HPDE6-E6E7 (cell line): ENCODE data around the gene TARP.

Experiments used
- DNase-seq: peaks from one replicate; pipeline ENCODE4 v3.0.0; 2011; ENCODE audit warnings: missing footprints; ENCODE audit errors: extremely low spot score

Gene TARP

DNA sequence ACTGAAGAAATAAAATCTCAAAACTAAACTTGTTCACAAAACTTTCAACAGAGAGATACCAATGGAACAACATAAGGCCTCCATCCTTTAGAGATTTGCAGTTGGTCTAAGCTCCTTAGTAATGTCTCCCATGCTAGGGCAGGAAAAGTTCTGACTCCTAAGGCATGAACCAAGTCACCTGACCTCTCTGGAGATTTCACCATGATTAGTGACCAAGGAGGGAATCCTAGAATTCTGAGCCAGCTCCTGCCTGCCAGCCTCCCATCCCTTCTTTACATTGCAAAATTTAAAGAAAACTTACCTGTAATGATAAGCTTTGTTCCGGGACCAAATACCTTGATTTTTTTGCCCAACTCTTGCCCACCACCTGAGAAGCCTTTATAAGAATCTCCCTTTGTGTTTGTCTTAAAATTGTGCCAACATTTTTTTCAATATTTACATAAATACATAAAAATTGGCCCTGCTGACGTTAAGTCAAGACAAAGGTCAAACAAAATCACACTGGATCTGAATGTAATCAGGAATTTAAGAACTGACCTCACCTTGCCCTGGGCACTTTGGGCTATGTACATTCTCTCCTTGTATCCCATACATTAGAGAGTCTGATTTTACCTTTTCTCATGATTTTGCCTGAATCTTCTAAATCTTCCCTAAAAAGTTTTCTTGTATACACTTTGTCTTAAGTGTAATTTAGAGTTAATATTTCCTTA, at the start of gene TARP:
Gene TARP (minus strand): TSS at position 351 of the 710 bp plus-strand sequence.
- no peak for DNase-seq

DNA sequence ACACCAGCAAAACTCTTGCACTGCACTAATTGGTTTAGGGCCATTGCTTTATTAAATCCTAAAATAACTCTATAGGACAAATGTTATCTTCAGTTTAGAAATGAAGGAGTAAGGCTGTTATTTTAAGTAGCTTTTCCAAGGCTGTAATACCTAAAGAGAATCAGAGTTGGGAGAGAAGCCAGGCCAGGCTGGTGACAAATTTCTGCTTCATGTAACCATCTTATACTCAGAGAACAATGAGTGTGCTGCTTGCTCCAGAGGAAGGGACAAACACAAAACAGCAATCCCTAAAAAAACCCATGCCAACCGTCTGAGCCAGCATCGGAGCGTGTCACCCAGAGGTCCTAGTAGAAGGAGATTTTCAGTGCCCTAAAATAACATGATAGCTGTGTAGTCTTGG, 49.7 kb upstream of the TARP start:
- DNase-seq: no peak

DNA sequence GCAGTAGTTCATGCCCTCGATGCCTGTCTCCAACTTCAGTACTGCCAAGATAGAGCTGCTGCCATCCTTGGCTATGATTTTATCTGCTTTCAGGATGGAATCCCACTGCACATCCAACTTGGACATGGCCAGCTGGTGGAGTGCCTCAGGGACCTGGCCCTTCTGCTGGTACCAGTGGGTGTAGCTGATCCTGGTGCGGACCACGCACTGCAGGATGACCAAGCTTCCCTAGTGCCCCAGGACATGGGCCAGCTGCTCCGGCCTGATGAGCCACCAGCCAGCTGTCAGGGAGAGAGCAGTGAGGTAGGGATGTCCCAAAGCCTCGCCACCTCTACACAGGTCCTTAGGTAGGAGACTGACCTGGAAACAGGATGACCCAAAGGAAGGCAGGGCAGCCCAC, 49.0 kb upstream of the TARP start:
- DNase-seq: no peak

DNA sequence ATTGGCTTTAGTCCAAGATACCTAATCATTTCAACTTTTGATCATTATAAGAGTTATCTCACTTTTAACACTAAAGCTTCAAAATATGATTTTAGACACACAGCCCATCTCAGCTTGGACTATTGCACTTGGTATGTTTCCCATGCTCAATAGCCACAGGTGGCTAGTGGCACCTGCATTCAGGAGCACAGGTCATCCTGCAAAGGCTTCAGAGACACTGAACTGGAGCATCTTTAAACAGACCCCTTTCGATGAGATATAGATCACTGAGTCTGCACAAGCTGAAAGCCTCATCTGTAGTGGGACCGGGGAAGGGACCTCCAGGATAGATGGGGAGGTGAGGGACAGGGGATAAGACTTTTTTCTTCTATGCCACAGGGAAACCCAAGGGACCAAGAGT, 48.5 kb upstream of the TARP start:
- no peak for DNase-seq

DNA sequence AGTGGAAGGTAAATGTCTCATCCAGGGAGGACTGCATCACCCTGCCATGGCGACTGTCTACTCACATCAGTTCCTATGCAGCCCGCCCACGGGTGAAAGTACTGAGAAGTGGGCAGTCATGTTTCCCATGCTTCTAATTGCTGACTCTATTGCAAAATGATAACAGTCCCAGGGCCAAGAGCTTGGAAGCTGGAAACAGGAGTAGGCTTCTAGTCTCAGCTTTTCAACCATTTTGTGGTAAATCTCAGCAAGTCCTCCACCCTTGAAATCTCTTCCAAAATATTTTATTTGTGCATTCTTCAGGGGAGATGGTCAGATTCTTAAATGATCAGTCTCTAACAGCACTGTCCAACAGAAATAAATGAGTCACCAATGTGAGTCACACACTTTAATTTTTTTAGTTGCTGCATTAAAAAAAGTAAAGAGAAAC, 48.1 kb upstream of the TARP start:
- DNase-seq: no peak

DNA sequence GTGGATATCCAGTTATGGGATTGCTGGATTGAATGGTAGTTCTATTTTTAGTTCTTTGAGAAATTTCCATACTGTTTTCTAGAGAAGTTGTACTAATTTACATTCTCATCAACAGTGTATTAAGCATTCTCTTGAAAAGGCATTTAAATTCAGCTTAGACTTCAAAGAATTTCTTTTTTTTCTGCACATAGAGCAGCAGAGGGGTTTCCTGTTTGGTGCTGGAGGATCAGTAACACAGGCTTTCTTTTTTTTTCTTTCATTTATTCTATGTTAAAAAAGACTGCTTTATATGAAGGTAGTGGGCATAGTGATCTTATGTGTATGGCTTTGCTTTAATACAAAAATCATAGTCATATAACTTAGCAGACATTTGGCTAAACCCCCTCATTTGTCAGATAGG, 47.6 kb upstream of the TARP start:
- no peak for DNase-seq

DNA sequence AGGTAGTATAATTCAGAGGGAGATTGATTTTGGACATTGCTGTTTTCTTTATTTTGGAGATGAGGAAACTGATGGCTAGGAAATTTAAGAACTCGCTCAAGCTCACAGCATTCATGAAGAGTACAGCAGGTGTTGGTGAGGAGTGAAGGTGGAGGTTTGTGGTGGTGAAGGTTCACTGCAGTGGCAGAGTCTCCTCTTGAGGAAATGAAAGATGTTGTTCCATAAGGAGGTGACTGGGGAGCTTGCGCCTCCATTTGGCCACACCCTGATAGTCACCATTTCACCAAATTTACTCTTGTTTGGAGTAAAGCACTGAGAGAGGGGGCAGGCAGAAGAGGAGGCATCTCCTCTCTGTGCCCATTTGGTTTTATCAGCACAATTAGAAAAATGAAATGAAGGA, 46.4 kb upstream of the TARP start:
- no peak for DNase-seq

DNA sequence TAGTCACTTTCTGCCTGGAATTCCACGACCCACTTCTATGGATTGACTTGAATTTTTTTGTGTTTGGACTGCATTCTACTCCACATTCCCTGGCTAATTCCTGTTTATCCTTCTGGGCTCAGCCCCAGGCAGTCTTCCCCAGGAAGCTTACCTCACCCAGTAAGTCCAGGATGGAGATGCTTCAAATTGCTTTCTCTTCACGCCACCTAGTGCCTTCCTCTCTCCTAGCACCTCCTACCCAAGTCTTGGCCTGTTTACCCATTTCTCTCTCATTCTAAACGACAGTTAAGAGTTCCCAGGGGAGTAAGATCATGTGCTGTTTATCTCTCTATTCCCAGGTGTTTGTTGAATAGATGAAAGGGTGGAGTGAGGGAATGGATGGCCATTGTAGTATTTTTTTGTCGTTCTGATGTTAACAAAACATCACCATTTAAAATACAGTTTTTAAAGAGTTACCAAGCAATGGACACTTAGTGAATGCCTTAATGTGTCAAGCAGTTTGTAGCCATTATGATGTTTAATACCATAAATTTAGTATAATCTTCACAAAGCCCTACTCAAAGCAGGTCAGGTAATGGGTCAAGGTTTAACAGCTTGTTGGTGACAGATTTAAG, 45.5 kb upstream of the TARP start:
- peak; percentile 31 for DNase-seq

DNA sequence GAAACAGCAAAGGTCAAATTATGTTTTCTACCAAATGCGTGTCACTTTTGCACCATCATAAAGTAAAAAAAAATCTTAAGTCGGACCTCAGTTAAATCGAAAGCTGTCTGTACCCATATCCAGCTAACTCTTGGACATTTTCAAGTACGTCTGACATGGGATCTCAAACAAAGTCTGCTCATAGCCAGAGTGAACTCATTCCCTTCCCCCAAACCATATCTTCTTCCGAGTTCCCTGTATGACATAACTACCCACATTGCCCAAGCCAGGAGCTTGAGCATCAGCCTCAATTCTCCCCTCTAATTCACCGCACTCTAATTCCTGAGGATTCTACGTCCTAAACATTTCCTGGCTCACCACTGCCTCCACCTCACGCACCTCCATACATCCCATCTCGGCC, 44.8 kb upstream of the TARP start:
- DNase-seq: no peak

DNA sequence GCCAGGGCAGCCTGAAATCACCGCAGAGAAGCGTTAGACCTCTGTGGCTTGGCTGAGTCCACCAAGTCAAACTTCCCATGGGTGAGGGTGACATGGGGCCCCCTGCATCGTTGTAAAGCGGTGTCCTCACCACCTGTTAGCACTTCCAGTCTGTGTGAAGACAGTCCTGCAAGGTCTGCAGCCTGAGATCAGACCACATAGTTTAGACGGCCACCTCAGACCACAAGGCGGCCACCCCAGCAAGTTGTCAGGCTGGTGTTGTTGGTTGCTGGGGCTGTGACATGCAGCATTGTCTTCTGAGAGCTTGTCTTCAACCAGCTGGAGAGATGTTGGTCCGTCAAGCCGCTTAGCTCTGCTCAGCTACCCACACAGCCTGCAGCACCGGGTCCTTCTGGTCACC, 44.1 kb upstream of the TARP start:
- no peak for DNase-seq

DNA sequence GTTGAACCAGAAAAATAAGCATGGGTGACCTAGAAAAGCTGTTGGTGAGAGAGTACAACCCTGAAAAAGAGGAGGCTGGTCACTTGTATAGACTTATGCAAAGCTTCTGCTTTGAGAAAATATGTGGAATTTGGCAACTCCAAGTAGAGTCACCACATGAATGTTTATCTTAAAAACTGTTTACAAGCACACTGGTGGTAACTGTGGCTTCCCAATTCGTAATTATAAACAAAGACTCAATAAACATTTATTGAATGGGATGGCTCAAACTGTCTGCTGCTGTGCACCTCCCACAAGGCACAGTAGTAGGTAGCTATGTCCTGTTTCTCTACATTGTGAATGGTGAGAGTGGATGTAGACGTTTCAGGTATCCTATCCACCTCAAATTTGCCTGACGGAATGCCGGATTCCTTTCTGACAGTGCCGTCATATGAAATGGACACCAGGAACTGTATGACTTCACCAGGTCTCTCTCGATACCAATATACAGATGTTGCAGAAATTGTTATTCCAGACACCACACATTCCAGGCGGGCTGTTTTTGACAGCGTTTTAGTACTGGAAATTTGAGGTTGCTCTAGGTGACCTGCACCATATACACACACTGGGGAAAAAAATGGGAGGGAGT, 43.4 kb upstream of the TARP start:
- no peak for DNase-seq

DNA sequence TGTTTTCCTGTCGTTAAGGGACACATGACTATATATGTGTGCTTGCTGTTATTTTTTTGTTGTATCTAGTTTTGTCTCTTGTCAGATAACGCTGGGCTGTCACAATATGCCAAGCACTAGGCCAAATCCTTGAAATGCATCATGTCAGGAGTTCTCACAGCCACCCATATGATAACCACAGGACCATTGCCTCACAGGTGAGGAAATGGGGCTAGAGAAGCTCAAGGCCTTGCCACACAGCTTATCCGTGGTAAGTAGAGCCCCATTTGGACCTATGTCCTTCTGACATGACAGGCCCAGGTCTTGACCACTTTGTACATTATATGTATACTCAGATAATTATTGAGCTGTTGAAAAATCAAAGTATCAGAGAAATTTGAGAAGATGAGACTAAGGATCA, 42.0 kb upstream of the TARP start:
- no peak for DNase-seq

DNA sequence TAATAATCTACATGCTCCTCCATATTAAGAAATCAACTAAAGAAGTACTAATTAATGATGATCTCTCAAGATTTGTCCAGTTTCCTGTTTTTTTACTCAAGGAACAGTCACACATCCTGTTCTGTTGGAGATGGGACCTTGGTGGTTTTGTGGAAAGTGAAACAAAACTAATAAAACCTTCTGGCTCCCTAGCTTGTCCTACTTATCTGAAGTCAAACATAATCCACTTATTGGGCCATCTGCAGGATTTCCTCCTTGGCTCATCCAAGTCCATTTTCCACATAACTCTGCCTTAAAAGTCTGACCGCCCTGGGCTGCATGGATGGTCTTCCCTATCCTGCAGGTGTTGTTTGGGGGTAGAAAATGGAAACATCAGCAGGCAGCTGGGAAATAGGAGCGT, 39.4 kb upstream of the TARP start:
- DNase-seq: no peak

DNA sequence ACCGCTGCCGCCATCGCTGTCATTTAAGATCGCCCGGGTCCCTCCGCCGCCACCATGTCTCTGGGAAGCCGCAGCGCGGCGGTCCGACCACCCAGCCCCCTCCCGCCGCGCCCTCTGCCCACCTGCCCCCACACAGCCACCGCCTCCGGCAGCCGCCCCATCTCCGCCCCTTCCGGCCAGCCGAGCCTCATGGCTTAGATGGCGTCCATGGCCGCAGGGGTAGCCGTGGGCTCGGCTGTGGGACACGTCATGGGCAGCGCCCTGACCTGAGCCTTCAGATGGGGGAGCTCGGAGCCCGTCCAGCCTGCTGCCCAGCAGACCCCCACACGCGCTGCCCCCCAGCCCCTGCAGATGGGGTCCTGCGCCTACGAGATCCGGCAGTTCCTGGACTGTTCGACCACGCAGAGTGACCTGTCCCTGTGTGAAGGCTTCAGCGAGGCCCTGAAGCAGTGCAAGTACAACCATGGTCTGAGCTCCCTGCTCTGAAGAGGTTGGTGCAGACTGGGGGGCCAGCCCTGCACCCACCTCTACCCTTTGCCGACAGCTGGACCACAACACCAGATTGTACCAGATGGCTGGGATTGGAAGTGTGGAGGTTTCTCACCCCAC, 38.0 kb upstream of the TARP start:
- no peak for DNase-seq

DNA sequence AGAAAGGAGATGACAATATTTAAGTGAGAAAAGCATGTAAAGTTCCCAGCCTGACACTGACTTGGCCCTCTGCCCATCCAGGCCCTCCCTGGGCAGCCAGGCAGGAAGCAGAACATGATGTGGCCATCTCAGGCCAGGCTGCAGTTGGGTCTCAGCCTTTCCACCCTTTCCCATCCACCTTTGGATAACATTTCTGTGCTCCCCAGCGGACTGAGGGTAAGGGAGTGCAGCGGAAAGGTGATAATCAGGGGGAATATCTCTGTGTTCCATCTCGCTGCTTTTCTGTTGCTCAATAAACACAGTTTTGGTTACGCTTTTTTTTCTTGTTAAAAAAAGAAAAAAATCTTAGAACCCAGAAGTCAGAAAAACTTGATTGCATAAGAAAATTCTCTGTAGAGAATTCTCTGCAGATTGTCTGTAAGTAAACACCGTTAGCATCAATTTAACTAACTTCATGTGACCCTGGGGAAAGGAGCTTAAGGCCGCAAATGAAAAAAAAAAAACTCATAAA, 37.2 kb upstream of the TARP start:
- no peak for DNase-seq

DNA sequence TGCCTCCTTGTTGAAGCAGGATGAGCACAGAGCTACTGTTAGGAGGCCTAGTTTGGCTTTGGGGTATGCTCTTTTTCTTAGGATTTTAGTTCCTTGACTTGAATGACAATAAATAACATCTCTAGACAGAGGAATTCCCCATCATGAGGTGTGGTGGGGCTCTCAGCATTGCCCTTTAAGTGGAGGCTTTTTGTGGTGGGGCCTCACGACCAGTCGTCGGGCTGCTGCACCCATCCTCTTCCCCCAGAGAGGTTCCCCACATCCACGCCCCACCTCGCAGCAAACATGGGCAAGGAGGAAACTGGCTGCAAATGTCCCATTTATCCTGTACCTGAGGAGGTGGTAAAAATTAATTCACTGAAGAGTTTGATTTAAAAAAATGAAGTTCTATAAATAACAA, 36.1 kb upstream of the TARP start:
- DNase-seq: no peak

DNA sequence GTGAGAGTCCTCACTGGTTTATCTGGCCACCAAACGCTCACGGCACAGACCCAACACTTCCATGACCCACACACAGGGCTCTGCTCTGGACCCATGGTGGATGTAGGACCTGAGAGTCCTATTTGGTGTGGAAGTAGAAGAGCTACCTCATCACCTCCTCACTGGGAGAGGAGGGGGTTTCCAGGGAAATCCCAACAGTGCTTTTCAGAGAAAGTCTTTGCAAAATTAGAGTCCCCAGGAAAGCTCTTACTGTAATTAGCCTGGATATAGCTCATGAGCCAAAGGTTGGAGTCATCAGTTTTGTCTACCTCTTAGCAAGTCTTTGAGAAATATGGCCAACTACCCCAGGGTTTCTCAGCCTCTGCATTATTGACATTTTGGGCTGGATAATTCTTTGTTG, 34.7 kb upstream of the TARP start:
- no peak for DNase-seq

DNA sequence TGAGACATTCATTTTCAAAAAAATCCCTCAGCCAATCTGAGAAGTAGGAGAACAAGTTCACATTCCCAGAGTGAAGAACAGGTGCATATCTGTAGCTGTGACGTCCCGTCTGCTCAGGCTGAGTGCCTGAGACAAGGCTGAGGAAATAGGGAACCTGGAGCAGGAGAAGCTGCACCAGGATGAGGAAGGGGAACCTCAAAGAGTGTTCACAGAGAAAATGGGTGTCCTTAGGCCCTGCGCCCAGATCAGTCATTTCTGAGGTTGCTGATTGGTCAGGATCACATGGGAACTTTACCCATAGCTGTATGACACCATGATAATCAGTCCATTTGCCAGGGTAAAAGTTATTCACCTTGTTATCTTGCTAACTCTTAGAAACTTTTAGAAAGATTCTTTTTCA, 34.2 kb upstream of the TARP start:
- no peak for DNase-seq

DNA sequence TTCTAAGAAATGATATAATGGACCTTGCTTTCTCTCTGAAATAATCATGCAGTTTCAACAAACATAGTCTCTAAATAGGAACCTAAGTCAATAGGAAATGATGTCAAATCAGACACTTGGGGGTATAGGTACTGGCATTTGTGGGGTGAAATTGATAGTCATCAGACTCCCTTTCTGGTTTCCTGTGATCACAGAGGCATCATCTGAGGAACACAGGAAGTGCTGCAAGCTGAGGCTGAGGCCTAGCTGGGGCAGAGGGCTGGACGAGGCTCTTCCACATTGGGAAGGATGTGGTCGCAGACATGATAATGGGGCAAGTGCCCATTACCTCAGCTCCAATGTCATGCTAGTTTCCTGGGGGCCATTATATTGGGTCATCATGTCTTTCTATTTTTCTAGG, 33.5 kb upstream of the TARP start:
- DNase-seq: no peak

DNA sequence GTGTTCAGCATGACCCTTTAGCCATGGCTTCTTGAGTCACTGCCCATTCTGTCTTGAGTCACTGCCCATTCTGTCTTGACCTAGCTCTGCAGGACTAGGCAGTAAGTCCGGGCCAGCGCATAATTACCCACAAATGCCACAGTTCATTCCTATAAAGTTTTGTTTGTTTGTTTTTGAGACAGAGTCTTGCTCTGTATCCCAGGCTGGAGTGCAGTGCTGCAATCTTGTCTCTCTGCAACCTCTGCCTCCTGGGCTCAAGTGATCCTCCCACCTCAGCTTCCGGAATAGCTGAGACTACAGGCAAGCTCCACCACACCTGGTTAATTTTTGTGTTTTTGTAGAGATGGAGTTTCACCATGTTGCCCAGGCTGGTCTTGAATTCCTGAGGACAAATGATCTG, 32.7 kb upstream of the TARP start:
- DNase-seq: no peak

DNA sequence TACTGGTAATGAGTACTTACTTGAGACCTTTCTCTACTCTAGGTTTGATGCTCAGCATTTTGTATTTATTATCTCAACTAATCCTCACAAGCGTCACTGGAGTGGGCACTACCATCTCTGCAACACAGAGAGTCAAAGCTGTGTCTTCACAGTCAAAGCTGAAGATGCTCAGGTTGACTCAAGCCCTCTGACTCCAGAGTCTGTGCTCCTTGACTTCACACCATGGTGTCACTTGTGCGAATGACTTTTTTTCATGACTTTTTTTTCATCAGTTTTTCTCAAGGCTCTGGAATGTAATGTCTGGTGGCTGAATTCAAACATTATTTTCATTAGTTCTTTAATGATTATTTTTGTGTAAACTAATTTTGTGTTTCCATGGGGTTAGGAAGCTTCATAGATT, 30.4 kb upstream of the TARP start:
- DNase-seq: no peak

DNA sequence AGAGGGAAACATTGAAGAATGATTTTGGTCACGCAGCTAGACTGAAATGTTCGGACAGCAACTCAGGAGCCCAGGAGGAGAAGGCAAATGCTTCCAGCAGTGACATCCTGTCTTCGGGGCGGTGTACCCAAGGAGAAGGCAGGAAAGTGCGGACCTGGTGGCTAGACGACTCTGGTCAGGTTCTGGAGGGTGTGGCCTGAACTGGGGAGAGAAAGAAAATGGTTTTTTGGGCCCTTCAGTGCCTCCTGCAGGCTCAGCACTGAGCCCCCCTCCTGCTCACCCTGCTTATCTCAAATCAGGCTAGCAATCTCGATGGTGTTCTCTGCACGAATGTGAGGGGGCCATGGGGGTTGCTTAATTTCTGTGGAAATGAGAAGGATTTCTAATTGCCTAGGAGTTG, 26.7 kb upstream of the TARP start:
- DNase-seq: no peak
